ENCODE results near the gene CBLB. TPM values are rescaled to one million over a fixed set of nuclear protein-coding genes. Genes with fewer than 3 reads are reported as not detected.

The CBLB gene
- total and polyA plus RNA-seq, 12 donors = 20.4 to 58.9 (median 33.5) TPM

DNA sequence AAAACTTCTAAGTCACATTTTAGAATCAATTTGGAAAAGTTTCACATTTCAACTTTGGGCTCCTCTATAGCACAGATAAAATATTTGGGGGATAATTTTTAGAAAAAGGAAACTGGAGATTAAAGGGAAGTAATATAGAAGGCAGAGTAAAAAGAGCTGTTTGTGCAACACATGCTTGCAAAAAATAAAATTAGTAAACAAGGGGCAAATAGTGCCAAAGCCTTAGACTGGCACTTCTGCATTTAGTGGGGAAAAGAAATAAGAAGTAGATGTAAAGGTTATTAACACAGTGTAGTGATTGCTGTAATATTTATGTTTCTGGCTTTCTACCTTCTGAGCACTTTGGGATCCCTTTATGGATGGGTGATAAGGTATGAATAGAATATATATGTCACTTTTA lies 246.6 kb downstream of the CBLB start:
- DNase-seq = no peak
- Histone ChIP-seq H3K4me3 (no peak overlapping the region), H3K9me3 (replicated peaks in 1 of 3) (no peaks in the 10 kb centered on the region), H3K27ac (no peak overlapping the region), H3K27me3 (no peaks in the 10 kb centered on the region), H3K36me3 (replicated peaks in 1 of 2) (no peaks in the 10 kb centered on the region), H3K4me1 (replicated peaks in 1 of 2) (no peaks in the 10 kb centered on the region)
- intact Hi-C loops (cut with DNase I) = no loop called here
- no peak for TF ChIP-seq CTCF (IDR thresholded peaks at IDR 0.05)
- TF ChIP-seq POLR2A (IDR thresholded peaks at IDR 0.05) = no peak

GRCh38 chr3:105620236-105620635 lies 248.6 kb downstream of the CBLB start:
- H3K27me3 ChIP-seq = no peaks in the 10 kb centered on the region
- H3K4me3 ChIP-seq = no peak overlapping the region
- DNase-seq = no peak
- TF ChIP-seq POLR2A (IDR thresholded peaks at IDR 0.05) (no peak), CTCF (IDR thresholded peaks at IDR 0.05) (no peak)
- no peaks in the 10 kb centered on the region for H3K9me3 ChIP-seq (replicated peaks in 1 of 3)
- intact Hi-C loops (cut with DNase I) = no loop called here
- 91 to 93% (median 92%) methylated on average over 2 of the region's 2 CpGs for WGBS, 4 donors
- no peaks in the 10 kb centered on the region for H3K36me3 ChIP-seq (replicated peaks in 1 of 2)
- H3K27ac ChIP-seq = no peak overlapping the region
- no peaks in the 10 kb centered on the region for H3K4me1 ChIP-seq (replicated peaks in 1 of 2)

- intact Hi-C loops (cut with DNase I) = no loop called here
- H3K36me3 ChIP-seq (replicated peaks in 1 of 2) = no peaks in the 10 kb centered on the region
- no peaks in the 10 kb centered on the region for H3K9me3 ChIP-seq (replicated peaks in 1 of 3)
- DNase-seq = no peak
- no peak overlapping the region for H3K4me3 ChIP-seq
- no peaks in the 10 kb centered on the region for H3K4me1 ChIP-seq (replicated peaks in 1 of 2)
- H3K27me3 ChIP-seq = no peaks in the 10 kb centered on the region
- 91 to 100% (median 96%) methylated on average over 2 of the region's 2 CpGs for WGBS, 4 donors
- no peak for TF ChIP-seq CTCF (IDR thresholded peaks at IDR 0.05)
- no peak for TF ChIP-seq POLR2A (IDR thresholded peaks at IDR 0.05)
- H3K27ac ChIP-seq = no peak overlapping the region
Observed at GRCh38 chr3:105619651-105620050, 249.2 kb downstream of the CBLB start.

GRCh38 chr3:105618556-105618955 lies 250.3 kb downstream of the CBLB start:
- intact Hi-C loops (cut with DNase I) = no loop called here
- no peaks in the 10 kb centered on the region for H3K36me3 ChIP-seq (replicated peaks in 1 of 2)
- DNase-seq = no peak
- no peak overlapping the region for H3K27ac ChIP-seq
- 84 to 89% (median 89%) methylated on average over 5 of the region's 5 CpGs for WGBS, 4 donors
- H3K9me3 ChIP-seq (replicated peaks in 1 of 3) = no peaks in the 10 kb centered on the region
- no peaks in the 10 kb centered on the region for H3K4me1 ChIP-seq (replicated peaks in 1 of 2)
- TF ChIP-seq CTCF (IDR thresholded peaks at IDR 0.05) = no peak
- no peak for TF ChIP-seq POLR2A (IDR thresholded peaks at IDR 0.05)
- H3K4me3 ChIP-seq = no peak overlapping the region
- no peaks in the 10 kb centered on the region for H3K27me3 ChIP-seq

Data from adrenal gland (tissue), 12 donors.